Smooth muscle cell (in vitro differentiated cells): ENCODE measurements around the gene PRDX2. TPM values are rescaled to one million over a fixed set of nuclear protein-coding genes. Genes with fewer than 3 reads are reported as not detected.

Source experiments
- DNase-seq: peaks from one replicate; lab custom pipeline; 2025; ENCODE audit not compliant: unreplicated experiment; lab: John Stamatoyannopoulos, UW
- H2AFZ ChIP-seq: fragments of 200-600 bp; sonication (generic); 2 replicates; pipeline ENCODE4 v1.6.0; 2016; ENCODE audit warnings: antibody characterized with exemption, low read depth, mild to moderate bottlenecking
- H3F3A ChIP-seq: fragments of 200-600 bp; sonication (generic); 2 replicates; pipeline ENCODE4 v1.6.0; 2017; ENCODE audit warnings: antibody characterized with exemption, low read depth
- H3K27ac ChIP-seq: fragments of 200-600 bp; sonication (generic); 2 replicates; pipeline ENCODE4 v1.5.1; 2016; ENCODE audit warnings: low read depth, mild to moderate bottlenecking
- H3K27me3 ChIP-seq: fragments of 200-600 bp; sonication (generic); 2 replicates; pipeline ENCODE4 v1.6.1; 2016; ENCODE audit warnings: low read depth, mild to moderate bottlenecking
- H3K36me3 ChIP-seq: fragments of 200-600 bp; sonication (generic); 2 replicates; pipeline ENCODE4 v1.5.1; 2016; ENCODE audit warnings: low read depth
- H3K4me1 ChIP-seq: fragments of 200-600 bp; sonication (generic); 2 replicates; pipeline ENCODE4 v1.5.1; 2016; ENCODE audit warnings: low read depth
- H3K4me2 ChIP-seq: fragments of 200-600 bp; sonication (generic); 2 replicates; pipeline ENCODE4 v1.6.0; 2016; ENCODE audit warnings: mild to moderate bottlenecking
- H3K4me3 ChIP-seq: fragments of 200-600 bp; sonication (generic); 2 replicates; pipeline ENCODE4 v1.5.1; 2016; ENCODE audit warnings: mild to moderate bottlenecking
- H3K79me2 ChIP-seq: fragments of 200-600 bp; sonication (generic); 2 replicates; pipeline ENCODE4 v1.6.0; 2016; ENCODE audit warnings: low read depth, mild to moderate bottlenecking
- H3K9ac ChIP-seq: fragments of 200-600 bp; sonication (generic); 2 replicates; pipeline ENCODE4 v1.6.0; 2016; ENCODE audit warnings: low read depth
- H3K9me3 ChIP-seq: fragments of 200-600 bp; sonication (generic); replicated peaks from 2 replicates; pipeline ENCODE4 v1.5.1; 2016; ENCODE audit warnings: low read depth
- H4K20me1 ChIP-seq: fragments of 200-600 bp; sonication (generic); 2 replicates; pipeline ENCODE4 v1.6.0; 2016; ENCODE audit warnings: low read depth
- WGBS: methylation state at CpG from one replicate; pipeline ENCODE4 v1.1.7; 2016; ENCODE audit warnings: low lambda C conversion rate; 5-methylcytosine and 5-hydroxymethylcytosine counted together
- polyA plus RNA-seq: library from polyadenylated mRNA; unstranded; fragments of >200 nt; fragmentation: Nextera tagmentation; extraction: Ambion mirVana; gene quantifications from 2 replicates; pipeline ENCODE4 v1.2.1, GENCODE V29; 2016
- total RNA-seq: library from RNA; depleted of rRNA; stranded (reverse); fragments of >200 nt; gene quantifications from 2 replicates; pipeline ENCODE4 v1.2.3, GENCODE V29; 2014
- TF ChIP-seq, protein P1 (sequence below): fragments of 200-600 bp; sonication (generic); IDR thresholded peaks from 2 replicates; pipeline ENCODE4 v1.5.1; 2017; ENCODE audit warnings: borderline replicate concordance, mild to moderate bottlenecking, antibody characterized with exemption; ENCODE audit not compliant: insufficient read depth, poor library complexity, severe bottlenecking

The PRDX2 gene
- total and polyA plus RNA-seq, 2 experiments from 2014 or later: 371 to 400 TPM

DNA sequence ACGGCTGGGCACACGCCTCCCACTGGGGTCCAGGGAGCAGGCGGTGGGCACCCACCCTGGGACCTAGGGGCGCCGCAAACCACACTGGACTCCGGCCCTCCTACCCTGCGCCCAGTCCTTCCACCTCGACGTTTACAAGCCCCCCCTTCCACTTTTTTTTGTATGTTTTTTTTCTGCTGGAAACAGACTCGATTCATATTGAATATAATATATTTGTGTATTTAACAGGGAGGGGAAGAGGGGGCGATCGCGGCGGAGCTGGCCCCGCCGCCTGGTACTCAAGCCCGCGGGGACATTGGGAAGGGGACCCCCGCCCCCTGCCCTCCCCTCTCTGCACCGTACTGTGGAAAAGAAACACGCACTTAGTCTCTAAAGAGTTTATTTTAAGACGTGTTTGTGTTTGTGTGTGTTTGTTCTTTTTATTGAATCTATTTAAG, 8.7 kb downstream of the PRDX2 start:
- peaks cover 22% of the 10 kb centered on the region for H3K4me1 ChIP-seq
- under 1% methylated on average over 22 of the region's 22 CpGs for WGBS
- peak overlapping the region; percentile 96 for H3K27ac ChIP-seq
- no peak overlapping the region for H2AFZ ChIP-seq
- H3K4me3 ChIP-seq: peak overlapping the region; percentile 98
- no peaks in the 10 kb centered on the region for H3K27me3 ChIP-seq
- TF ChIP-seq, protein P1, sequence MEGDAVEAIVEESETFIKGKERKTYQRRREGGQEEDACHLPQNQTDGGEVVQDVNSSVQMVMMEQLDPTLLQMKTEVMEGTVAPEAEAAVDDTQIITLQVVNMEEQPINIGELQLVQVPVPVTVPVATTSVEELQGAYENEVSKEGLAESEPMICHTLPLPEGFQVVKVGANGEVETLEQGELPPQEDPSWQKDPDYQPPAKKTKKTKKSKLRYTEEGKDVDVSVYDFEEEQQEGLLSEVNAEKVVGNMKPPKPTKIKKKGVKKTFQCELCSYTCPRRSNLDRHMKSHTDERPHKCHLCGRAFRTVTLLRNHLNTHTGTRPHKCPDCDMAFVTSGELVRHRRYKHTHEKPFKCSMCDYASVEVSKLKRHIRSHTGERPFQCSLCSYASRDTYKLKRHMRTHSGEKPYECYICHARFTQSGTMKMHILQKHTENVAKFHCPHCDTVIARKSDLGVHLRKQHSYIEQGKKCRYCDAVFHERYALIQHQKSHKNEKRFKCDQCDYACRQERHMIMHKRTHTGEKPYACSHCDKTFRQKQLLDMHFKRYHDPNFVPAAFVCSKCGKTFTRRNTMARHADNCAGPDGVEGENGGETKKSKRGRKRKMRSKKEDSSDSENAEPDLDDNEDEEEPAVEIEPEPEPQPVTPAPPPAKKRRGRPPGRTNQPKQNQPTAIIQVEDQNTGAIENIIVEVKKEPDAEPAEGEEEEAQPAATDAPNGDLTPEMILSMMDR: no peak
- no peaks in the 10 kb centered on the region for H3K9me3 ChIP-seq
- peak overlapping the region; percentile 99 for H3K9ac ChIP-seq
- H3K79me2 ChIP-seq: peaks cover 20% of the 10 kb centered on the region
- no peak for DNase-seq
- no peaks in the 10 kb centered on the region for H3K36me3 ChIP-seq
- H4K20me1 ChIP-seq: peaks cover 24% of the 10 kb centered on the region
- peaks cover 41% of the 10 kb centered on the region for H3F3A ChIP-seq
- peak overlapping the region; percentile 93 for H3K4me2 ChIP-seq

DNA sequence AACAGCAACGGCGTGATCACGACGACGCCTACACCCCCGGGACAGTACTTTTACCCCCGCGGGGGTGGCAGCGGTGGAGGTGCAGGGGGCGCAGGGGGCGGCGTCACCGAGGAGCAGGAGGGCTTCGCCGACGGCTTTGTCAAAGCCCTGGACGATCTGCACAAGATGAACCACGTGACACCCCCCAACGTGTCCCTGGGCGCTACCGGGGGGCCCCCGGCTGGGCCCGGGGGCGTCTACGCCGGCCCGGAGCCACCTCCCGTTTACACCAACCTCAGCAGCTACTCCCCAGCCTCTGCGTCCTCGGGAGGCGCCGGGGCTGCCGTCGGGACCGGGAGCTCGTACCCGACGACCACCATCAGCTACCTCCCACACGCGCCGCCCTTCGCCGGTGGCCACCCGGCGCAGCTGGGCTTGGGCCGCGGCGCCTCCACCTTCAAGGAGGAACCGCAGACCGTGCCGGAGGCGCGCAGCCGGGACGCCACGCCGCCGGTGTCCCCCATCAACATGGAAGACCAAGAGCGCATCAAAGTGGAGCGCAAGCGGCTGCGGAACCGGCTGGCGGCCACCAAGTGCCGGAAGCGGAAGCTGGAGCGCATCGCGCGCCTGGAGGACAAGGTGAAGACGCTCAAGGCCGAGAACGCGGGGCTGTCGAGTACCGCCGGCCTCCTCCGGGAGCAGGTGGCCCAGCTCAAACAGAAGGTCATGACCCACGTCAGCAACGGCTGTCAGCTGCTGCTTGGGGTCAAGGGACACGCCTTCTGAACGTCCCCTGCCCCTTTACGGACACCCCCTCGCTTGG, 9.3 kb downstream of the PRDX2 start:
- Histone ChIP-seq H2AFZ (no peak overlapping the region), H4K20me1 (peaks cover 24% of the 10 kb centered on the region), H3F3A (peaks cover 40% of the 10 kb centered on the region), H3K27ac (peak overlapping the region; percentile 96), H3K79me2 (peaks cover 20% of the 10 kb centered on the region), H3K9ac (peak overlapping the region; percentile 99), H3K4me2 (peak overlapping the region; percentile 93), H3K9me3 (no peaks in the 10 kb centered on the region), H3K27me3 (no peaks in the 10 kb centered on the region), H3K4me3 (peak overlapping the region; percentile 98), H3K36me3 (no peaks in the 10 kb centered on the region), H3K4me1 (peaks cover 25% of the 10 kb centered on the region)
- under 1% methylated on average over 56 of the region's 84 CpGs for WGBS
- DNase-seq: no peak
- TF ChIP-seq, protein P1: no peak

DNA sequence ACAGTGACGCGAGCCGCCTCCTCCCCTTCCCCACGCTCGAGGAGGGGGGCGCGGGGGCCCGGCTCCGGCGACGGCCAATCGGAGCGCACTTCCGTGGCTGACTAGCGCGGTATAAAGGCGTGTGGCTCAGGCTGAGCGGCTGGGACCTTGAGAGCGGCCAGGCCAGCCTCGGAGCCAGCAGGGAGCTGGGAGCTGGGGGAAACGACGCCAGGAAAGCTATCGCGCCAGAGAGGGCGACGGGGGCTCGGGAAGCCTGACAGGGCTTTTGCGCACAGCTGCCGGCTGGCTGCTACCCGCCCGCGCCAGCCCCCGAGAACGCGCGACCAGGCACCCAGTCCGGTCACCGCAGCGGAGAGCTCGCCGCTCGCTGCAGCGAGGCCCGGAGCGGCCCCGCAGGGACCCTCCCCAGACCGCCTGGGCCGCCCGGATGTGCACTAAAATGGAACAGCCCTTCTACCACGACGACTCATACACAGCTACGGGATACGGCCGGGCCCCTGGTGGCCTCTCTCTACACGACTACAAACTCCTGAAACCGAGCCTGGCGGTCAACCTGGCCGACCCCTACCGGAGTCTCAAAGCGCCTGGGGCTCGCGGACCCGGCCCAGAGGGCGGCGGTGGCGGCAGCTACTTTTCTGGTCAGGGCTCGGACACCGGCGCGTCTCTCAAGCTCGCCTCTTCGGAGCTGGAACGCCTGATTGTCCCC, 10.1 kb downstream of the PRDX2 start, which contains the start of gene JUNB:
TSS of gene JUNB (plus strand) at position 142 of the 706 bp plus-strand sequence. CDS start at position 428, 286 bp downstream.
- no peaks in the 10 kb centered on the region for H3K36me3 ChIP-seq
- H3K4me3 ChIP-seq: peak within 1 kb of the TSS; percentile 98
- no peak within 1 kb of the TSS for H2AFZ ChIP-seq
- H3F3A ChIP-seq: peaks cover 40% of the 10 kb centered on the region
- H3K9ac ChIP-seq: peak within 1 kb of the TSS; percentile 99
- H3K27ac ChIP-seq: peak within 1 kb of the TSS; percentile 96
- peaks cover 25% of the 10 kb centered on the region for H3K4me1 ChIP-seq
- H3K79me2 ChIP-seq: peaks cover 20% of the 10 kb centered on the region
- DNase-seq: peak; percentile 96
- peaks cover 24% of the 10 kb centered on the region for H4K20me1 ChIP-seq
- TF ChIP-seq, protein P1: no peak
- peak within 1 kb of the TSS; percentile 93 for H3K4me2 ChIP-seq
- H3K9me3 ChIP-seq: no peaks in the 10 kb centered on the region
- H3K27me3 ChIP-seq: no peaks in the 10 kb centered on the region
- under 1% methylated on average over 71 of the region's 73 CpGs for WGBS
